Fibroblast of lung (primary cell): ENCODE measurements around the gene WNK3. TPM values are rescaled to one million over a fixed set of nuclear protein-coding genes. Genes with fewer than 3 reads are reported as not detected.

Experiments used
- DNase-seq, 2 donors: peaks; one replicate each; pipeline versions ENCODE4 v3.0.0 to v3.0.0-alpha.2; 2010; ENCODE audit warnings: low read depth in 2 of 2
- H2AFZ ChIP-seq: 2 replicates; pipeline ENCODE4 v1.5.1; 2012; ENCODE audit warnings: low read length, control low read depth, inconsistent platforms
- H3K27ac ChIP-seq: 2 replicates; pipeline ENCODE4 v1.5.1; 2011; ENCODE audit warnings: low read length, control low read depth; ENCODE audit not compliant: insufficient read depth
- H3K27me3 ChIP-seq: 2 replicates; pipeline ENCODE4 v1.5.1; 2011; ENCODE audit warnings: mild to moderate bottlenecking, low read length; ENCODE audit not compliant: control insufficient read depth, insufficient read depth
- H3K36me3 ChIP-seq: 2 replicates; pipeline ENCODE4 v1.5.1; 2011; ENCODE audit warnings: low read length; ENCODE audit not compliant: control insufficient read depth, insufficient read depth
- H3K4me1 ChIP-seq: 2 replicates; pipeline ENCODE4 v1.5.1; 2011; ENCODE audit warnings: low read length; ENCODE audit not compliant: control insufficient read depth, insufficient read depth; ENCODE audit errors: extremely low read depth
- H3K4me2 ChIP-seq: 2 replicates; pipeline ENCODE4 v1.5.1; 2011; ENCODE audit warnings: low read length, control low read depth; ENCODE audit not compliant: insufficient read depth; ENCODE audit errors: extremely low read depth
- H3K4me3 ChIP-seq, 4 experiments: fragments of 200-600 bp in 1 of 4; sonication (generic) in 1 of 4; replicated peaks in 1 of 4; 2 replicates each; pipeline ENCODE4 v1.5.1; 2011 to 2016; ENCODE audit warnings: low read length in 4 of 4, low read depth in 3 of 4, mild to moderate bottlenecking in 3 of 4, control low read depth in 2 of 4, inconsistent platforms in 1 of 4, mixed read lengths in 1 of 4; ENCODE audit not compliant: insufficient read depth in 1 of 4; ENCODE audit errors: control extremely low read depth in 1 of 4
- H3K79me2 ChIP-seq: 2 replicates; pipeline ENCODE4 v1.5.1; 2012; ENCODE audit warnings: mild to moderate bottlenecking, low read length, inconsistent platforms; ENCODE audit not compliant: control insufficient read depth, insufficient read depth
- H3K9ac ChIP-seq: 2 replicates; pipeline ENCODE4 v1.5.1; 2011; ENCODE audit warnings: mild to moderate bottlenecking, low read length, control low read depth; ENCODE audit not compliant: insufficient read depth
- H3K9me3 ChIP-seq: 2 replicates; pipeline ENCODE4 v1.5.1; 2012; ENCODE audit warnings: low read depth, low read length; ENCODE audit not compliant: control insufficient read depth, insufficient read depth
- H4K20me1 ChIP-seq: 2 replicates; pipeline ENCODE4 v1.5.1; 2011; ENCODE audit warnings: low read length; ENCODE audit not compliant: control insufficient read depth, insufficient read depth; ENCODE audit errors: extremely low read depth
- CTCF ChIP-seq, 2 donors: IDR thresholded peaks in 1 of 2; conservative IDR thresholded peaks in 1 of 2; 1 replicate in 1 of 2; 2 replicates in 1 of 2; pipeline ENCODE4 v1.5.1; 2011 to 2012; ENCODE audit warnings: low read length in 2 of 2, control low read depth in 1 of 2, inconsistent platforms in 1 of 2, low read depth in 1 of 2, mild to moderate bottlenecking in 1 of 2
- EZH2 ChIP-seq: IDR thresholded peaks from 2 replicates; pipeline ENCODE4 v1.5.1; 2012; ENCODE audit warnings: low read length, control low read depth, mild to moderate bottlenecking; ENCODE audit errors: missing control alignments
- polyA plus RNA-seq, 2 donors: library from polyadenylated mRNA; depleted of rRNA in 1 of 2; stranded (reverse) in 1 of 2; unstranded in 1 of 2; fragments of >200 nt; gene quantifications; 2 replicates each; pipeline ENCODE4 v1.2.1, GENCODE V29; 2011 to 2012; ENCODE audit warnings: missing spikeins in 1 of 2
- total RNA-seq: library from RNA; depleted of rRNA; stranded (reverse); fragments of >200 nt; gene quantifications from 2 replicates; pipeline ENCODE4 v1.2.1, GENCODE V29; 2014

WNK3 gene
- total and polyA plus RNA-seq, 2 donors (not counting 1 experiment from before 2014, with no cell fraction given), result 0.17 to 0.24 TPM

GRCh38 chrX:54237014-54237413 lies 120.8 kb downstream of the WNK3 start:
- TF ChIP-seq CTCF (conservative IDR thresholded peaks at IDR 0.05 in 1 of 2, IDR thresholded peaks at IDR 0.05 in 1 of 2; ENCODE audit: low read depth in 1 of 2, low read length in 2 of 2) (no peak), EZH2 (no peak)
- Histone ChIP-seq H3K4me2 (no peak overlapping the region), H2AFZ (no peak overlapping the region), H3K36me3 (no peaks in the 10 kb centered on the region), H3K4me3 (no peak overlapping the region), H3K4me1 (no peaks in the 10 kb centered on the region), H3K27ac (no peak overlapping the region), H4K20me1 (no peaks in the 10 kb centered on the region), H3K9ac (no peak overlapping the region), H3K79me2 (no peaks in the 10 kb centered on the region), H3K9me3 (no peaks in the 10 kb centered on the region), H3K27me3 (no peaks in the 10 kb centered on the region)
- DNase-seq, result no peak

- Histone ChIP-seq H3K27ac (no peak overlapping the region), H3K36me3 (no peaks in the 10 kb centered on the region), H3K4me1 (no peaks in the 10 kb centered on the region), H4K20me1 (no peaks in the 10 kb centered on the region), H3K4me3 (no peak overlapping the region), H3K27me3 (no peaks in the 10 kb centered on the region), H3K9me3 (no peaks in the 10 kb centered on the region), H3K4me2 (peak overlapping the region; percentile 25), H3K9ac (no peak overlapping the region), H2AFZ (no peak overlapping the region), H3K79me2 (no peaks in the 10 kb centered on the region)
- DNase-seq, result peak; percentile 41 to 43
- TF ChIP-seq CTCF (conservative IDR thresholded peaks at IDR 0.05 in 1 of 2, IDR thresholded peaks at IDR 0.05 in 1 of 2; ENCODE audit: low read depth in 1 of 2, low read length in 2 of 2) (no peak), EZH2 (no peak)
Observed at GRCh38 chrX:54230435-54231148, 127.3 kb downstream of the WNK3 start.

- H4K20me1 ChIP-seq, result no peaks in the 10 kb centered on the region
- no peak overlapping the region for H3K9ac ChIP-seq
- no peaks in the 10 kb centered on the region for H3K4me1 ChIP-seq
- H3K4me3 ChIP-seq, result no peak overlapping the region
- H3K27ac ChIP-seq, result no peak overlapping the region
- H3K27me3 ChIP-seq, result no peaks in the 10 kb centered on the region
- no peak overlapping the region for H2AFZ ChIP-seq
- H3K4me2 ChIP-seq, result no peak overlapping the region
- no peak for TF ChIP-seq EZH2
- no peak for TF ChIP-seq CTCF (conservative IDR thresholded peaks at IDR 0.05 in 1 of 2, IDR thresholded peaks at IDR 0.05 in 1 of 2; ENCODE audit: low read depth in 1 of 2, low read length in 2 of 2)
- H3K36me3 ChIP-seq, result no peaks in the 10 kb centered on the region
- no peak for DNase-seq
- no peaks in the 10 kb centered on the region for H3K79me2 ChIP-seq
- H3K9me3 ChIP-seq, result no peaks in the 10 kb centered on the region
Observed at GRCh38 chrX:54223581-54223980, 134.3 kb downstream of the WNK3 start.
